SU-DHL-6 (cell line): ENCODE data around the gene GPR68.

ENCODE experiments used
- EZH2phosphoT487 ChIP-seq: fragments of 200-600 bp; sonication (generic), shearing (Covaris generic); conservative IDR thresholded peaks from 2 replicates; pipeline ENCODE4 v1.6.1; 2018; ENCODE audit warnings: mild to moderate bottlenecking, antibody characterized with exemption, low read length, moderate library complexity, mixed read lengths
- TF ChIP-seq, protein P1 (sequence below): fragments of 200-600 bp; sonication (generic); IDR thresholded peaks from one replicate; pipeline ENCODE4 v1.5.1; 2017; ENCODE audit warnings: antibody characterized with exemption, mild to moderate bottlenecking, low read length, moderate library complexity; ENCODE audit not compliant: insufficient read depth, poor library complexity, severe bottlenecking

- TF ChIP-seq, protein P1, sequence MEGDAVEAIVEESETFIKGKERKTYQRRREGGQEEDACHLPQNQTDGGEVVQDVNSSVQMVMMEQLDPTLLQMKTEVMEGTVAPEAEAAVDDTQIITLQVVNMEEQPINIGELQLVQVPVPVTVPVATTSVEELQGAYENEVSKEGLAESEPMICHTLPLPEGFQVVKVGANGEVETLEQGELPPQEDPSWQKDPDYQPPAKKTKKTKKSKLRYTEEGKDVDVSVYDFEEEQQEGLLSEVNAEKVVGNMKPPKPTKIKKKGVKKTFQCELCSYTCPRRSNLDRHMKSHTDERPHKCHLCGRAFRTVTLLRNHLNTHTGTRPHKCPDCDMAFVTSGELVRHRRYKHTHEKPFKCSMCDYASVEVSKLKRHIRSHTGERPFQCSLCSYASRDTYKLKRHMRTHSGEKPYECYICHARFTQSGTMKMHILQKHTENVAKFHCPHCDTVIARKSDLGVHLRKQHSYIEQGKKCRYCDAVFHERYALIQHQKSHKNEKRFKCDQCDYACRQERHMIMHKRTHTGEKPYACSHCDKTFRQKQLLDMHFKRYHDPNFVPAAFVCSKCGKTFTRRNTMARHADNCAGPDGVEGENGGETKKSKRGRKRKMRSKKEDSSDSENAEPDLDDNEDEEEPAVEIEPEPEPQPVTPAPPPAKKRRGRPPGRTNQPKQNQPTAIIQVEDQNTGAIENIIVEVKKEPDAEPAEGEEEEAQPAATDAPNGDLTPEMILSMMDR = no peak
- no peak for TF ChIP-seq EZH2phosphoT487
Measured at GRCh38 chr14:91232603-91233002, 11.9 kb downstream of the GPR68 start.
